OCI-LY3 (cell line): ENCODE measurements around the gene IL2RG.

Source experiments
- EZH2phosphoT487 ChIP-seq: fragments of 200-600 bp; shearing (Covaris generic); IDR thresholded peaks from 2 replicates; pipeline ENCODE4 v1.6.1; 2018; ENCODE audit warnings: antibody characterized with exemption, mixed run types, low read depth
- TF ChIP-seq, protein P1 (sequence below): fragments of 200-600, 300-600 bp; sonication (generic); IDR thresholded peaks from 2 replicates; pipeline ENCODE4 v1.5.1; 2014; ENCODE audit warnings: antibody characterized with exemption, low read length, low read depth

DNA sequence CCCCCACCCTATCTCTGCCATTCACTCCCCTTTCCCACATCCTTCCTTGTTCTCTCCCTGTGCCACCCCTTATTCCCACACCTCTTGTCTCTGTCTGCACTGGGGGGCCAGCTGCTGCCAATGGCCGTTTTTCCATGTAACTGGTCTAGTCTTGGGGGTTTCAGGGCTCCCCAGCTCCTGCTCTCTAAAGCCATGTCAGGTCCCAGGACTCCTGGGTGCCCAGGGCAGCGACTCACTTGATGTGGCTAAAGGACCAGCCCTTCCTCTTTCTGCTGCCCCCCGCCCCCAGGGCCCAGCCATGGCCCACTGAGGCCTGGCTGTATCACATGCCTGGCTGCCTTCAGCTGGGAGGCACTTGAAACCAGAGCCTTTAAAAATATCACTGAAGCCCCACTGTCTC is 43.3 kb upstream of the IL2RG start:
- TF ChIP-seq, protein P1, sequence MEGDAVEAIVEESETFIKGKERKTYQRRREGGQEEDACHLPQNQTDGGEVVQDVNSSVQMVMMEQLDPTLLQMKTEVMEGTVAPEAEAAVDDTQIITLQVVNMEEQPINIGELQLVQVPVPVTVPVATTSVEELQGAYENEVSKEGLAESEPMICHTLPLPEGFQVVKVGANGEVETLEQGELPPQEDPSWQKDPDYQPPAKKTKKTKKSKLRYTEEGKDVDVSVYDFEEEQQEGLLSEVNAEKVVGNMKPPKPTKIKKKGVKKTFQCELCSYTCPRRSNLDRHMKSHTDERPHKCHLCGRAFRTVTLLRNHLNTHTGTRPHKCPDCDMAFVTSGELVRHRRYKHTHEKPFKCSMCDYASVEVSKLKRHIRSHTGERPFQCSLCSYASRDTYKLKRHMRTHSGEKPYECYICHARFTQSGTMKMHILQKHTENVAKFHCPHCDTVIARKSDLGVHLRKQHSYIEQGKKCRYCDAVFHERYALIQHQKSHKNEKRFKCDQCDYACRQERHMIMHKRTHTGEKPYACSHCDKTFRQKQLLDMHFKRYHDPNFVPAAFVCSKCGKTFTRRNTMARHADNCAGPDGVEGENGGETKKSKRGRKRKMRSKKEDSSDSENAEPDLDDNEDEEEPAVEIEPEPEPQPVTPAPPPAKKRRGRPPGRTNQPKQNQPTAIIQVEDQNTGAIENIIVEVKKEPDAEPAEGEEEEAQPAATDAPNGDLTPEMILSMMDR = no peak
- TF ChIP-seq EZH2phosphoT487 = no peak
